ENCODE measurements around the gene TRIM43B. TPM values are rescaled to one million over a fixed set of nuclear protein-coding genes. Genes with fewer than 3 reads are reported as not detected.
"Not testable (repeated sequence)": the region's sequence is repeated elsewhere in the genome, so short reads cannot be mapped to it uniquely, and the experiment has no call there.

The TRIM43B gene
- total RNA-seq, 4 donors from 2014 or later, result not detected

DNA sequence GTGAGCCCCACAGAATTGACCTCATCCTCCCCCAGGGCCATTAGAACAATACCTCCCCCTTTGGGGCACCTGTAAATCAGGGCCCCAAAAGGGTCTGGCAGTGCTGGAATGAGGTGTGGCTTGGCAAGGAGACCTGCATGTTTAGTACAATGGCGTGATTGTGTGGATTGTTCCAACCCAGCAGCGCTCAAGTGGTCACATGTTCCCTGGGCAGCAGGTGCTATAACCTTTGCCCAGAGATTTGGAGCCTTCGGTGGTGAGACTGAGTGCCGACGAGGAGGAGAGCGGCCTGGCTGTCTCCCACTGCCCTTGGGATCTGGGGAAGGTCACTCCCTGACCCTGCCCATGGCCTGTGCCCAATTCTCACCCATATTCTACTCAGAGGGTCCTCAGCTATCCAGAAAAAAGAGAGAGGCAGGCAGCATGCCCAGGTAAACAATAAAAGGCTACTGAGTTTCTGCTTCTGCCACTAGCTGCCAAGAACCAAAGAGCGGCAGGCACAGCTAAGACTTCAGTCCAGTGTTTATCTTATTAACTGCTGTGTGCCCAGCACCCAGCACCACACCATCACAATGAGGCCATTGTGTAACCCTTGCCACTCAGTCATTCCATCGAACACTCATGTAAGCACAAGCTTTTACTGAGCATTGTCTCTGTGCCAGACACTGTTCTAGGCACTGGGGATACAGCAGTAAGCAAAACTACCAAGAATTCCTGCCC, 54.6 kb downstream of the TRIM43B start:
- DNase-seq (ENCODE audit: low spot score); ATAC-seq (ENCODE audit: low FRiP score): not testable (repeated sequence)

- not testable (repeated sequence) for ATAC-seq (ENCODE audit: low FRiP score); DNase-seq (ENCODE audit: low spot score)
Observed at GRCh38 chr2:95427196-95427867, 57.2 kb downstream of the TRIM43B start.

Small RNA genes within 50 kb of the gene (small RNA-seq; reads per million reads assigned to genes)
- gene AC009237.11, result not detected
- gene AC133104.2, result not detected

Other genes starting within 250 kb of the TRIM43B start
- gene PROM2, start 210.3 kb downstream of the TRIM43B start, total RNA-seq, result 1 to 10 TPM in 2 of 4 donors, under 1 TPM in 2; 0.60 to 1.4 (median 1.1) TPM
- gene KCNIP3, start 187.4 kb downstream of the TRIM43B start, total RNA-seq, result 10 to 100 TPM in 1 of 4 donors, 1 to 10 TPM in 3; 5.5 to 37.4 (median 7.1) TPM
- 10 to 100 TPM; 17.7 to 28.8 (median 26.0) TPM for gene FAHD2A, start 82.0 kb downstream of the TRIM43B start, total RNA-seq
- not detected for gene TRIM43, start 107.2 kb upstream of the TRIM43B start, total RNA-seq